ENCODE measurements around the gene NTF3. TPM values are rescaled to one million over a fixed set of nuclear protein-coding genes. Genes with fewer than 3 reads are reported as not detected.
A peak's percentile ranks its signal among the peaks of the same experiment; 100 is the strongest.

NTF3 gene
- total RNA-seq, 2 donors from 2014 or later = 0.71 to 4.1 TPM

- Mint-ChIP-seq H3K27me3 (ENCODE audit: insufficient read depth) (peaks cover 8% of the 10 kb centered on the region), H3K4me3 (no peak overlapping the region), H3K9me3 (no peaks in the 10 kb centered on the region), H3K4me1 (peaks cover 32% of the 10 kb centered on the region), H3K36me3 (ENCODE audit: low read depth) (no peaks in the 10 kb centered on the region), H3K27ac (no peak overlapping the region)
- whole genome bisulfite sequencing, 2 experiments (ENCODE audit: insufficient coverage in 1 of 2, insufficient read length in 1 of 2) = 84 to 87% methylated on average over 6 to 8 of the region's 8 CpGs
- no peaks in the 10 kb centered on the region for H3K36me3 ChIP-seq (ENCODE audit: control insufficient read depth, insufficient read depth, low read length)
- H3K27ac ChIP-seq (ENCODE audit: low read depth, low read length) = peak overlapping the region; percentile 81
- no peak overlapping the region for H3K4me3 ChIP-seq (ENCODE audit: low read length)
- H3K27me3 ChIP-seq (ENCODE audit: control insufficient read depth, insufficient read depth, low read length, poor library complexity, severe bottlenecking) = no peaks in the 10 kb centered on the region
- H3K9ac ChIP-seq (ENCODE audit: extremely low read depth, low read length, poor library complexity, severe bottlenecking) = no peak overlapping the region
- TF ChIP-seq CTCF (conservative IDR thresholded peaks at IDR 0.05) = no peak
- no peaks in the 10 kb centered on the region for H3K9me3 ChIP-seq (ENCODE audit: control insufficient read depth, low read length)
- DNase-seq = peak; percentile 83
- peaks cover 4% of the 10 kb centered on the region for H3K4me1 ChIP-seq (ENCODE audit: control insufficient read depth, insufficient read depth, low read length)
Measured at GRCh38 chr12:5516371-5517241, 84.7 kb downstream of the NTF3 start.

DNA sequence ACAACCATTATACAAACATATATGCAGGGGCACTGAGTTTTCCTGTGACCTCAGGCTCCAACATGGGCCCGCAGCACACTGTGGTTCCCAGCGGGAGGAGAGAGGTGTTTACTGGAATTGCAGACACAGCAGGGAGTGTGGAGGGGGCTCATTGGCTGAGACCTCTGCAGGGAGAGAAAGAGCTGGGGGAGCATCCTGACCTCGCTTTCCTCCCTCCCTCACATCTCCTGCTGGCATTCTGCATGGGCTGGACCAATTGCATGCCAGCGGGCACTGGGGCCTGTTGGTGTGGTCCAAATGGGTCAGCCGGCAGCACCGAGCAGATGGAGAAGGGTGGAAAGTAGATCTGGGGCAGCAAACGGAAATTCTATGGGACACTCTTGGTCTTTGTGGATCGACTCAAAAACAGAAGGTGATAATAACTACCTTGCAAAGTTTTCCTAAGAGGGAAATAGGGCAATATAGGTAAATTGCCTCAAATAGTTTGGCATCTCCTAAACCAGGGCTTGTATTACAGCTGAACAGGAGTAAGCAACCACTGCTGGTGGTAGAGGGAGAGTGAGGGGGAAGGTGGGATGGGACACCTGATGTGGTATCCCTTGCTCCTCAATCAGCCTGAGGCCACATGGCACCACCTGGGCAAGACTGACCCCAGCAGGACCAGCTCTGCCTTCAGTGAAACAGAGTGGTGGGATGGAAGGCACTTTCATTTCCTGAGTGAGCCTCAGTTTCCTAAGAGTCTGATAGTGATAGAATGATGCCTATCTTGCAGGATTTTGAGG, 86.9 kb downstream of the NTF3 start:
- H3K9ac ChIP-seq (ENCODE audit: extremely low read depth, low read length, poor library complexity, severe bottlenecking) = no peak overlapping the region
- WGBS, 2 experiments (ENCODE audit: insufficient coverage in 1 of 2, insufficient read length in 1 of 2) = 79 to 89% methylated on average over 4 to 8 of the region's 8 CpGs
- H3K36me3 Mint-ChIP-seq (ENCODE audit: low read depth) = no peaks in the 10 kb centered on the region
- H3K27me3 Mint-ChIP-seq (ENCODE audit: insufficient read depth) = peaks cover 12% of the 10 kb centered on the region
- no peak for TF ChIP-seq CTCF (conservative IDR thresholded peaks at IDR 0.05)
- no peak overlapping the region for H3K27ac Mint-ChIP-seq
- H3K4me3 Mint-ChIP-seq = no peak overlapping the region
- H3K27me3 ChIP-seq (ENCODE audit: control insufficient read depth, insufficient read depth, low read length, poor library complexity, severe bottlenecking) = no peaks in the 10 kb centered on the region
- H3K9me3 ChIP-seq (ENCODE audit: control insufficient read depth, low read length) = no peaks in the 10 kb centered on the region
- peak; percentile 86 for DNase-seq
- H3K4me1 ChIP-seq (ENCODE audit: control insufficient read depth, insufficient read depth, low read length) = peaks cover 4% of the 10 kb centered on the region
- no peaks in the 10 kb centered on the region for H3K36me3 ChIP-seq (ENCODE audit: control insufficient read depth, insufficient read depth, low read length)
- no peaks in the 10 kb centered on the region for H3K9me3 Mint-ChIP-seq
- peaks cover 21% of the 10 kb centered on the region for H3K4me1 Mint-ChIP-seq
- H3K4me3 ChIP-seq (ENCODE audit: low read length) = no peak overlapping the region
- H3K27ac ChIP-seq (ENCODE audit: low read depth, low read length) = no peak overlapping the region

- peak; percentile 43 for DNase-seq
- no peak overlapping the region for H3K4me3 ChIP-seq (ENCODE audit: low read length)
- Mint-ChIP-seq H3K9me3 (no peaks in the 10 kb centered on the region), H3K4me3 (no peak overlapping the region), H3K36me3 (ENCODE audit: low read depth) (no peaks in the 10 kb centered on the region), H3K27ac (no peak overlapping the region), H3K27me3 (ENCODE audit: insufficient read depth) (peaks cover 12% of the 10 kb centered on the region), H3K4me1 (peaks cover 21% of the 10 kb centered on the region)
- H3K36me3 ChIP-seq (ENCODE audit: control insufficient read depth, insufficient read depth, low read length) = no peaks in the 10 kb centered on the region
- WGBS, 2 experiments (ENCODE audit: insufficient coverage in 1 of 2, insufficient read length in 1 of 2) = 89 to 95% methylated on average over 4 of the region's 4 CpGs
- H3K4me1 ChIP-seq (ENCODE audit: control insufficient read depth, insufficient read depth, low read length) = peaks cover 4% of the 10 kb centered on the region
- no peaks in the 10 kb centered on the region for H3K27me3 ChIP-seq (ENCODE audit: control insufficient read depth, insufficient read depth, low read length, poor library complexity, severe bottlenecking)
- H3K9me3 ChIP-seq (ENCODE audit: control insufficient read depth, low read length) = no peaks in the 10 kb centered on the region
- no peak for TF ChIP-seq CTCF (conservative IDR thresholded peaks at IDR 0.05)
- H3K27ac ChIP-seq (ENCODE audit: low read depth, low read length) = no peak overlapping the region
- H3K9ac ChIP-seq (ENCODE audit: extremely low read depth, low read length, poor library complexity, severe bottlenecking) = no peak overlapping the region
Measured at GRCh38 chr12:5520037-5520436, 88.1 kb downstream of the NTF3 start.
